HepG2 (cell line): ENCODE results near the gene PRELP. TPM values are rescaled to one million over a fixed set of nuclear protein-coding genes. Genes with fewer than 3 reads are reported as not detected.

Experiments used
- ATAC-seq: fragments of 200-7000 bp; cut with Tn5 transposase; 3 replicates; pipeline ENCODE4 v1.9.1; 2020; ENCODE audit warnings: mild to moderate bottlenecking, moderate library complexity
- BruUV-seq: library from RNA; stranded (reverse); fragments of 400-500 nt; replicated peaks from 2 replicates; lab custom pipeline; 2021; lab: Mats Ljungman, UMichigan
- CTCF ChIA-PET: fragments of 300-600 bp; formaldehyde crosslinking; extraction: SDS; loops from one replicate; lab custom pipeline; 2021; ENCODE audit warnings: low total read pairs, inconsistent platforms, low intra/inter-chr PET ratio; lab: Yijun Ruan, JAX
- POLR2A ChIA-PET: fragments of 350-600 bp; sonication (Branson Sonifier 250); formaldehyde crosslinking; loops from one replicate; lab custom pipeline; 2020; ENCODE audit warnings: antibody characterized with exemption, inconsistent platforms; lab: Yijun Ruan, JAX
- DNase-seq: peaks from one replicate; pipeline ENCODE4 v3.0.0-alpha.2; 2015; ENCODE audit warnings: low spot score
- FAIRE-seq: peaks from 3 replicates; lab custom pipeline; 2011; peaks lifted over from hg19 to GRCh38; lab: Jason Lieb, UNC
- H2AFZ ChIP-seq: one replicate; pipeline ENCODE4 v1.6.1; 2011; ENCODE audit warnings: low read length, inconsistent platforms
- H3K27ac ChIP-seq: fragments of 300-600 bp; 3 replicates; pipeline ENCODE4 v1.8.0; 2011; ENCODE audit warnings: mixed run types, mild to moderate bottlenecking, mixed read lengths, low read length, inconsistent platforms; ENCODE audit not compliant: insufficient read depth; ENCODE audit errors: extremely low read length
- H3K27me3 ChIP-seq, 2 experiments: fragments of 200-600 bp in 1 of 2; 2 replicates in 1 of 2; 3 replicates in 1 of 2; pipeline versions ENCODE4 v1.6.0 to v1.8.0; 2011; ENCODE audit warnings: low read length in 2 of 2, mild to moderate bottlenecking in 2 of 2, moderate library complexity in 2 of 2, inconsistent platforms in 1 of 2; ENCODE audit not compliant: insufficient read depth in 2 of 2, control insufficient read depth in 1 of 2
- H3K36me3 ChIP-seq, 2 experiments: fragments of 200-600 bp in 1 of 2; replicated peaks in 1 of 2; 2 replicates in 1 of 2; 3 replicates in 1 of 2; pipeline versions ENCODE4 v1.5.1 to v1.8.0; 2011; ENCODE audit warnings: low read length in 2 of 2, inconsistent platforms in 1 of 2; ENCODE audit not compliant: insufficient read depth in 2 of 2, control insufficient read depth in 1 of 2
- H3K4me1 ChIP-seq: 2 replicates; pipeline ENCODE4 v1.5.1; 2012; ENCODE audit warnings: low read length, inconsistent platforms; ENCODE audit not compliant: insufficient read depth
- H3K4me2 ChIP-seq: 2 replicates; pipeline ENCODE4 v1.6.0; 2011; ENCODE audit warnings: low read depth, low read length, inconsistent platforms
- H3K4me3 ChIP-seq, 3 experiments: fragments of 200-600 bp in 1 of 3; sonication (generic), shearing (Covaris generic) in 1 of 3; replicated peaks in 1 of 3; 2 replicates each; pipeline ENCODE4 v1.5.1; 2011 to 2016; ENCODE audit warnings: low read length in 3 of 3, inconsistent platforms in 2 of 3, low read depth in 2 of 3, mild to moderate bottlenecking in 2 of 3, control low read depth in 1 of 3, mixed read lengths in 1 of 3; ENCODE audit not compliant: insufficient read depth in 1 of 3
- H3K79me2 ChIP-seq: one replicate; pipeline ENCODE4 v1.6.1; 2011; ENCODE audit warnings: low read length, inconsistent platforms; ENCODE audit not compliant: insufficient read depth
- H3K9ac ChIP-seq: 2 replicates; pipeline ENCODE4 v1.6.0; 2011; ENCODE audit warnings: mild to moderate bottlenecking, low read depth, low read length, inconsistent platforms; ENCODE audit not compliant: insufficient read depth
- H3K9me3 ChIP-seq: 2 replicates; pipeline ENCODE4 v1.5.1; 2012; ENCODE audit warnings: mild to moderate bottlenecking, low read length
- H4K20me1 ChIP-seq: 2 replicates; pipeline ENCODE4 v1.6.0; 2011; ENCODE audit warnings: inconsistent platforms, mild to moderate bottlenecking, low read length, moderate library complexity; ENCODE audit not compliant: insufficient read depth
- BRD4 ChIP-seq: sonication (generic); formaldehyde crosslinking; IDR thresholded peaks from 2 replicates; pipeline ENCODE4 v1.4.0; 2020; ENCODE audit warnings: missing genetic modification reagents
- EED ChIP-seq: sonication (generic); formaldehyde crosslinking; IDR thresholded peaks from 2 replicates; pipeline ENCODE4 v1.5.0; 2020; ENCODE audit warnings: mild to moderate bottlenecking, missing genetic modification reagents
- HNF4G ChIP-seq, 2 experiments: sonication (generic) in 1 of 2; formaldehyde crosslinking in 1 of 2; IDR thresholded peaks; 2 replicates each; pipeline versions ENCODE4 v1.4.0 to v1.6.1; 2011 to 2020; ENCODE audit warnings: borderline replicate concordance in 2 of 2, low read depth in 2 of 2, mild to moderate bottlenecking in 2 of 2, low read length in 1 of 2, missing genetic modification reagents in 1 of 2, moderate library complexity in 1 of 2
- NR2F2 ChIP-seq: IDR thresholded peaks from 2 replicates; pipeline ENCODE4 v1.6.1; 2012; ENCODE audit warnings: low read depth, inconsistent platforms, borderline replicate concordance
- RFX3 ChIP-seq: IDR thresholded peaks from 2 replicates; pipeline ENCODE4 v1.6.1; 2016; ENCODE audit warnings: missing biosample characterization, missing genetic modification reagents
- RFXAP ChIP-seq: sonication (generic); formaldehyde crosslinking; IDR thresholded peaks from 2 replicates; pipeline ENCODE4 v1.4.0; 2020; ENCODE audit warnings: missing genetic modification reagents, borderline replicate concordance
- SNAPC2 ChIP-seq: sonication (generic); formaldehyde crosslinking; IDR thresholded peaks from 2 replicates; pipeline ENCODE4 v1.8.1; 2022; ENCODE audit warnings: mild to moderate bottlenecking, missing genetic modification reagents
- TEAD3 ChIP-seq: optimal IDR thresholded peaks from 2 replicates; pipeline ENCODE3; 2016; ENCODE audit warnings: borderline replicate concordance
- ZNF501 ChIP-seq: sonication (generic); formaldehyde crosslinking; IDR thresholded peaks from 2 replicates; pipeline ENCODE4 v1.5.1; 2020; ENCODE audit warnings: mild to moderate bottlenecking, moderate library complexity, missing genetic modification reagents
- ZNF773 ChIP-seq: sonication (generic); formaldehyde crosslinking; IDR thresholded peaks from 2 replicates; pipeline ENCODE4 v1.4.0; 2020; ENCODE audit warnings: missing genetic modification reagents, borderline replicate concordance
- WGBS: methylation state at CpG from one replicate; pipeline ENCODE4 v1.1.6; 2017; ENCODE audit warnings: low lambda C conversion rate; 5-methylcytosine and 5-hydroxymethylcytosine counted together
- in situ Hi-C: cut with HindIII; loops from 2 replicates; pipeline ENCODE4 v1.10.0; 2017; ENCODE audit warnings: low pct_unique_long_range_greater_than_20kb; ENCODE audit not compliant: extremely low pct_ligation_motif_present
- intact Hi-C: fragments of 100-400 bp; cut with micrococcal nuclease; formaldehyde crosslinking; loops from one replicate; pipeline ENCODE4 v1.10.0; 2022; ENCODE audit not compliant: unreplicated experiment
- polyA plus RNA-seq, 8 experiments: library from polyadenylated mRNA; depleted of rRNA in 3 of 8; stranded (reverse) in 7 of 8; unstranded in 1 of 8; fragments of >200 nt; fragmentation: Illumina TruSeq in 4 of 8; extraction: Trizol in 4 of 8; gene quantifications; 2 replicates each; pipeline versions ENCODE4 v1.2.1 to v1.2.3, GENCODE V29; 2011 to 2016; ENCODE audit warnings: low read depth in 4 of 8, missing spikeins in 1 of 8, mixed read lengths in 1 of 8; ENCODE audit not compliant: insufficient read depth in 1 of 8
- total RNA-seq, 5 experiments: library from RNA; depleted of rRNA; stranded (reverse); fragments of >200 nt; fragmentation: Illumina TruSeq; extraction: Trizol; gene quantifications; 2 replicates each; pipeline ENCODE4 v1.2.3, GENCODE V29; 2016; ENCODE audit warnings: low read depth in 1 of 5
- TF ChIP-seq, protein P1 (sequence below): sonication (generic); formaldehyde crosslinking; IDR thresholded peaks from 2 replicates; pipeline ENCODE4 v1.5.0; 2020; ENCODE audit warnings: mild to moderate bottlenecking, missing genetic modification reagents, borderline replicate concordance
- TF ChIP-seq, protein P2 (sequence below): sonication (generic); formaldehyde crosslinking; IDR thresholded peaks from 2 replicates; pipeline ENCODE4 v1.5.0; 2020; ENCODE audit warnings: missing genetic modification reagents
- TF ChIP-seq, protein P3 (sequence below): sonication (generic); formaldehyde crosslinking; IDR thresholded peaks from 2 replicates; pipeline ENCODE4 v1.9.0; 2022; ENCODE audit warnings: missing genetic modification reagents, mild to moderate bottlenecking, borderline replicate concordance

The PRELP gene
- total and polyA plus RNA-seq, 2 of the 13 experiments (the other 11 are each of a cell fraction or from before 2014, with no cell fraction given) = not detected

GRCh38 chr1:203455706-203456105 is 19.9 kb upstream of the PRELP start:
- Histone ChIP-seq H3K79me2 (no peaks in the 10 kb centered on the region), H4K20me1 (no peaks in the 10 kb centered on the region), H3K9me3 (no peaks in the 10 kb centered on the region), H3K9ac (no peak overlapping the region), H2AFZ (no peak overlapping the region), H3K4me1 (no peaks in the 10 kb centered on the region), H3K27ac (no peak overlapping the region), H3K4me2 (no peak overlapping the region), H3K4me3 (no peak overlapping the region), H3K36me3 (no peaks in the 10 kb centered on the region), H3K27me3 (peaks cover 0 to 9% of the 10 kb centered on the region in 2 experiments; a peak in 2 of 5 replicates)
- 63% methylated on average over 2 of the region's 3 CpGs for WGBS
- no TSS peak for BruUV-seq
- intact Hi-C loops (no loop called here), in situ Hi-C loops (no loop called here)
- ChIA-PET POLR2A (no interaction called here), CTCF (no interaction called here)
- no peak for FAIRE-seq
- DNase-seq = no peak
- no peak for ATAC-seq
- no peak for TF ChIP-seq RFXAP (CRISPR knock-in tag)
- no peak for TF ChIP-seq ZNF773 (CRISPR knock-in tag)
- TF ChIP-seq NR2F2 = no peak
- TF ChIP-seq TEAD3 (CRISPR knock-in tag) = no peak
- TF ChIP-seq EED (CRISPR knock-in tag) = no peak
- no peak for TF ChIP-seq ZNF501 (CRISPR knock-in tag)
- no peak for TF ChIP-seq HNF4G (IDR thresholded peaks at IDR 0.05; ENCODE audit: borderline replicate concordance, low read depth, low read length)
- TF ChIP-seq HNF4G (CRISPR knock-in tag; IDR thresholded peaks at IDR 0.05; ENCODE audit: borderline replicate concordance, low read depth) = no peak
- no peak for TF ChIP-seq RFX3 (CRISPR knock-in tag)
- TF ChIP-seq, protein P1, sequence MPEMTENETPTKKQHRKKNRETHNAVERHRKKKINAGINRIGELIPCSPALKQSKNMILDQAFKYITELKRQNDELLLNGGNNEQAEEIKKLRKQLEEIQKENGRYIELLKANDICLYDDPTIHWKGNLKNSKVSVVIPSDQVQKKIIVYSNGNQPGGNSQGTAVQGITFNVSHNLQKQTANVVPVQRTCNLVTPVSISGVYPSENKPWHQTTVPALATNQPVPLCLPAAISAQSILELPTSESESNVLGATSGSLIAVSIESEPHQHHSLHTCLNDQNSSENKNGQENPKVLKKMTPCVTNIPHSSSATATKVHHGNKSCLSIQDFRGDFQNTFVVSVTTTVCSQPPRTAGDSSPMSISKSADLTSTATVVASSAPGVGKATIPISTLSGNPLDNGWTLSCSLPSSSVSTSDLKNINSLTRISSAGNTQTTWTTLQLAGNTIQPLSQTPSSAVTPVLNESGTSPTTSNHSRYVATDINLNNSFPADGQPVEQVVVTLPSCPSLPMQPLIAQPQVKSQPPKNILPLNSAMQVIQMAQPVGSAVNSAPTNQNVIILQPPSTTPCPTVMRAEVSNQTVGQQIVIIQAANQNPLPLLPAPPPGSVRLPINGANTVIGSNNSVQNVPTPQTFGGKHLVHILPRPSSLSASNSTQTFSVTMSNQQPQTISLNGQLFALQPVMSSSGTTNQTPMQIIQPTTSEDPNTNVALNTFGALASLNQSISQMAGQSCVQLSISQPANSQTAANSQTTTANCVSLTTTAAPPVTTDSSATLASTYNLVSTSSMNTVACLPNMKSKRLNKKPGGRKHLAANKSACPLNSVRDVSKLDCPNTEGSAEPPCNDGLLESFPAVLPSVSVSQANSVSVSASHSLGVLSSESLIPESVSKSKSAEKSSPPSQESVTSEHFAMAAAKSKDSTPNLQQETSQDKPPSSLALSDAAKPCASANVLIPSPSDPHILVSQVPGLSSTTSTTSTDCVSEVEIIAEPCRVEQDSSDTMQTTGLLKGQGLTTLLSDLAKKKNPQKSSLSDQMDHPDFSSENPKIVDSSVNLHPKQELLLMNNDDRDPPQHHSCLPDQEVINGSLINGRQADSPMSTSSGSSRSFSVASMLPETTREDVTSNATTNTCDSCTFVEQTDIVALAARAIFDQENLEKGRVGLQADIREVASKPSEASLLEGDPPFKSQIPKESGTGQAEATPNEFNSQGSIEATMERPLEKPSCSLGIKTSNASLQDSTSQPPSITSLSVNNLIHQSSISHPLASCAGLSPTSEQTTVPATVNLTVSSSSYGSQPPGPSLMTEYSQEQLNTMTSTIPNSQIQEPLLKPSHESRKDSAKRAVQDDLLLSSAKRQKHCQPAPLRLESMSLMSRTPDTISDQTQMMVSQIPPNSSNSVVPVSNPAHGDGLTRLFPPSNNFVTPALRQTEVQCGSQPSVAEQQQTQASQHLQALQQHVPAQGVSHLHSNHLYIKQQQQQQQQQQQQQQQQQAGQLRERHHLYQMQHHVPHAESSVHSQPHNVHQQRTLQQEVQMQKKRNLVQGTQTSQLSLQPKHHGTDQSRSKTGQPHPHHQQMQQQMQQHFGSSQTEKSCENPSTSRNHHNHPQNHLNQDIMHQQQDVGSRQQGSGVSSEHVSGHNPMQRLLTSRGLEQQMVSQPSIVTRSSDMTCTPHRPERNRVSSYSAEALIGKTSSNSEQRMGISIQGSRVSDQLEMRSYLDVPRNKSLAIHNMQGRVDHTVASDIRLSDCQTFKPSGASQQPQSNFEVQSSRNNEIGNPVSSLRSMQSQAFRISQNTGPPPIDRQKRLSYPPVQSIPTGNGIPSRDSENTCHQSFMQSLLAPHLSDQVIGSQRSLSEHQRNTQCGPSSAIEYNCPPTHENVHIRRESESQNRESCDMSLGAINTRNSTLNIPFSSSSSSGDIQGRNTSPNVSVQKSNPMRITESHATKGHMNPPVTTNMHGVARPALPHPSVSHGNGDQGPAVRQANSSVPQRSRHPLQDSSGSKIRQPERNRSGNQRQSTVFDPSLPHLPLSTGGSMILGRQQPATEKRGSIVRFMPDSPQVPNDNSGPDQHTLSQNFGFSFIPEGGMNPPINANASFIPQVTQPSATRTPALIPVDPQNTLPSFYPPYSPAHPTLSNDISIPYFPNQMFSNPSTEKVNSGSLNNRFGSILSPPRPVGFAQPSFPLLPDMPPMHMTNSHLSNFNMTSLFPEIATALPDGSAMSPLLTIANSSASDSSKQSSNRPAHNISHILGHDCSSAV = no peak
- TF ChIP-seq, protein P2, sequence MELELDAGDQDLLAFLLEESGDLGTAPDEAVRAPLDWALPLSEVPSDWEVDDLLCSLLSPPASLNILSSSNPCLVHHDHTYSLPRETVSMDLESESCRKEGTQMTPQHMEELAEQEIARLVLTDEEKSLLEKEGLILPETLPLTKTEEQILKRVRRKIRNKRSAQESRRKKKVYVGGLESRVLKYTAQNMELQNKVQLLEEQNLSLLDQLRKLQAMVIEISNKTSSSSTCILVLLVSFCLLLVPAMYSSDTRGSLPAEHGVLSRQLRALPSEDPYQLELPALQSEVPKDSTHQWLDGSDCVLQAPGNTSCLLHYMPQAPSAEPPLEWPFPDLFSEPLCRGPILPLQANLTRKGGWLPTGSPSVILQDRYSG (CRISPR knock-in tag) = no peak
- no peak for TF ChIP-seq SNAPC2 (CRISPR knock-in tag)
- TF ChIP-seq, protein P3, sequence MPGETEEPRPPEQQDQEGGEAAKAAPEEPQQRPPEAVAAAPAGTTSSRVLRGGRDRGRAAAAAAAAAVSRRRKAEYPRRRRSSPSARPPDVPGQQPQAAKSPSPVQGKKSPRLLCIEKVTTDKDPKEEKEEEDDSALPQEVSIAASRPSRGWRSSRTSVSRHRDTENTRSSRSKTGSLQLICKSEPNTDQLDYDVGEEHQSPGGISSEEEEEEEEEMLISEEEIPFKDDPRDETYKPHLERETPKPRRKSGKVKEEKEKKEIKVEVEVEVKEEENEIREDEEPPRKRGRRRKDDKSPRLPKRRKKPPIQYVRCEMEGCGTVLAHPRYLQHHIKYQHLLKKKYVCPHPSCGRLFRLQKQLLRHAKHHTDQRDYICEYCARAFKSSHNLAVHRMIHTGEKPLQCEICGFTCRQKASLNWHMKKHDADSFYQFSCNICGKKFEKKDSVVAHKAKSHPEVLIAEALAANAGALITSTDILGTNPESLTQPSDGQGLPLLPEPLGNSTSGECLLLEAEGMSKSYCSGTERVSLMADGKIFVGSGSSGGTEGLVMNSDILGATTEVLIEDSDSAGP (CRISPR knock-in tag) = no peak
- TF ChIP-seq BRD4 (CRISPR knock-in tag) = no peak
